ENCODE data around the gene EXOC7. TPM values are rescaled to one million over a fixed set of nuclear protein-coding genes. Genes with fewer than 3 reads are reported as not detected.

EXOC7 gene
- total RNA-seq: 100 to 1,000 TPM; 136 to 159 TPM

GRCh38 chr17:76103274-76104139 lies at the start of gene EXOC7:
TSS of gene EXOC7 (minus strand) at chr17:76103787. CDS start at chr17:76103692, 95 bp downstream.
- intact Hi-C loops (cut with DNase I): no loop called here
- H3K9me3 ChIP-seq: no peaks in the 10 kb centered on the region
- peak within 1 kb of the TSS; percentile 87 to 89 for H3K27ac ChIP-seq
- peaks cover 6% of the 10 kb centered on the region for H3K4me1 ChIP-seq (replicated peaks)
- H3K27me3 ChIP-seq (replicated peaks; ENCODE audit: insufficient read depth): no peaks in the 10 kb centered on the region
- H3K4me3 ChIP-seq: peak within 1 kb of the TSS; percentile 61 to 71
- WGBS: 5% methylated on average over 55 of the region's 55 CpGs
- peak in 1 of 4 experiments; percentile 11 for TF ChIP-seq CTCF (IDR thresholded peaks at IDR 0.05)
- peak; percentile 98 for TF ChIP-seq POLR2AphosphoS5 (IDR thresholded peaks at IDR 0.05)
- peak; percentile 74 for TF ChIP-seq POLR2A (IDR thresholded peaks at IDR 0.05)
- peaks cover 4 to 6% of the 10 kb centered on the region in 2 donors for H3K36me3 ChIP-seq
- DNase-seq (ENCODE audit: low spot score): peak; percentile 90

GRCh38 chr17:76153202-76153601 lies 49.6 kb upstream of the EXOC7 start:
- WGBS: 86% methylated on average over 9 of the region's 9 CpGs
- intact Hi-C loops (cut with DNase I): no loop called here
- DNase-seq (ENCODE audit: low spot score): no peak
- TF ChIP-seq POLR2AphosphoS5 (IDR thresholded peaks at IDR 0.05) (no peak), POLR2A (IDR thresholded peaks at IDR 0.05) (no peak), CTCF (IDR thresholded peaks at IDR 0.05) (no peak)
- no peaks in the 10 kb centered on the region for H3K36me3 ChIP-seq
- no peak overlapping the region for H3K27ac ChIP-seq
- H3K4me3 ChIP-seq: no peak overlapping the region
- peaks cover 6% of the 10 kb centered on the region for H3K4me1 ChIP-seq (replicated peaks)
- no peaks in the 10 kb centered on the region for H3K27me3 ChIP-seq (replicated peaks; ENCODE audit: insufficient read depth)
- no peaks in the 10 kb centered on the region for H3K9me3 ChIP-seq

- Histone ChIP-seq H3K4me1 (replicated peaks) (peaks cover 6% of the 10 kb centered on the region), H3K27ac (no peak overlapping the region), H3K36me3 (no peaks in the 10 kb centered on the region), H3K9me3 (no peaks in the 10 kb centered on the region), H3K27me3 (replicated peaks; ENCODE audit: insufficient read depth) (no peaks in the 10 kb centered on the region), H3K4me3 (no peak overlapping the region)
- no peak for TF ChIP-seq POLR2AphosphoS5 (IDR thresholded peaks at IDR 0.05)
- TF ChIP-seq POLR2A (IDR thresholded peaks at IDR 0.05): no peak
- TF ChIP-seq CTCF (IDR thresholded peaks at IDR 0.05): no peak
- 88% methylated on average over 7 of the region's 7 CpGs for WGBS
- DNase-seq (ENCODE audit: low spot score): no peak
- intact Hi-C loops (cut with DNase I): no loop called here
Measured at GRCh38 chr17:76152591-76152990, 49.0 kb upstream of the EXOC7 start.

- Histone ChIP-seq H3K4me3 (no peak overlapping the region), H3K9me3 (no peaks in the 10 kb centered on the region), H3K27me3 (replicated peaks; ENCODE audit: insufficient read depth) (no peaks in the 10 kb centered on the region), H3K4me1 (replicated peaks) (peaks cover 6% of the 10 kb centered on the region), H3K36me3 (no peaks in the 10 kb centered on the region), H3K27ac (no peak overlapping the region)
- no peak for DNase-seq (ENCODE audit: low spot score)
- TF ChIP-seq CTCF (IDR thresholded peaks at IDR 0.05) (no peak), POLR2A (IDR thresholded peaks at IDR 0.05) (no peak), POLR2AphosphoS5 (IDR thresholded peaks at IDR 0.05) (no peak)
- 94% methylated on average over 8 of the region's 8 CpGs for WGBS
- intact Hi-C loops (cut with DNase I): no loop called here
Measured at GRCh38 chr17:76151896-76152454, 48.4 kb upstream of the EXOC7 start.

Data from prostate gland (tissue), 2 donors.